IMR-90 (cell line): ENCODE results near the gene IFNGR1.

Experiments
- MAZ ChIP-seq: IDR thresholded peaks from 2 replicates; pipeline ENCODE4 v1.6.1; 2012; ENCODE audit warnings: low read depth, mild to moderate bottlenecking, low read length, improper control_type of control experiment, moderate library complexity, borderline replicate concordance
- POLR2A ChIP-seq: IDR thresholded peaks from 2 replicates; pipeline ENCODE4 v1.6.1; 2012; ENCODE audit warnings: mild to moderate bottlenecking, low read depth, low read length
- TF ChIP-seq, protein P1 (sequence below): conservative IDR thresholded peaks from 2 replicates; pipeline ENCODE4 v1.5.1; 2012; ENCODE audit warnings: mild to moderate bottlenecking, low read depth, low read length, improper control_type of control experiment

DNA sequence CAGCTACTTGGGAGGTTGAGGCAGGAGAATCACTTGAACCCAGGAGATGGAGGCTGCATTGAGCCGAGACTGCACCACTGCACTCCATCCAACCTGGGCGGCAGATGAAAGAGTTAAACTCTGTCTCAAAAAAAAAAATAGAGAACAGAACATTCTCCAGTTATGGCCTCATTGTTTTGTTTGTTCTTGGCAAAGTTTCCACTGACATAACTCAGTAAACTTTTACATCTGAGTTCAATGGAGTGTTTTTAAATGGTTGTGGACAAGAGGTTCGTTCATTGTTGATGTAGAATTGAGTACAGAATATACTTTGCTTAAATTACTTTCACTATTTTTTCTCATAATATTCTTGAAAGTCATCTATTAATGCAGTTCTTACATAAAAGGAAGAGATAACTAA, 42.2 kb upstream of the IFNGR1 start:
- TF ChIP-seq, protein P1, sequence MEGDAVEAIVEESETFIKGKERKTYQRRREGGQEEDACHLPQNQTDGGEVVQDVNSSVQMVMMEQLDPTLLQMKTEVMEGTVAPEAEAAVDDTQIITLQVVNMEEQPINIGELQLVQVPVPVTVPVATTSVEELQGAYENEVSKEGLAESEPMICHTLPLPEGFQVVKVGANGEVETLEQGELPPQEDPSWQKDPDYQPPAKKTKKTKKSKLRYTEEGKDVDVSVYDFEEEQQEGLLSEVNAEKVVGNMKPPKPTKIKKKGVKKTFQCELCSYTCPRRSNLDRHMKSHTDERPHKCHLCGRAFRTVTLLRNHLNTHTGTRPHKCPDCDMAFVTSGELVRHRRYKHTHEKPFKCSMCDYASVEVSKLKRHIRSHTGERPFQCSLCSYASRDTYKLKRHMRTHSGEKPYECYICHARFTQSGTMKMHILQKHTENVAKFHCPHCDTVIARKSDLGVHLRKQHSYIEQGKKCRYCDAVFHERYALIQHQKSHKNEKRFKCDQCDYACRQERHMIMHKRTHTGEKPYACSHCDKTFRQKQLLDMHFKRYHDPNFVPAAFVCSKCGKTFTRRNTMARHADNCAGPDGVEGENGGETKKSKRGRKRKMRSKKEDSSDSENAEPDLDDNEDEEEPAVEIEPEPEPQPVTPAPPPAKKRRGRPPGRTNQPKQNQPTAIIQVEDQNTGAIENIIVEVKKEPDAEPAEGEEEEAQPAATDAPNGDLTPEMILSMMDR, result no peak
- TF ChIP-seq MAZ (no peak), POLR2A (no peak)
